Type B pancreatic cell (in vitro differentiated cells): ENCODE measurements around the gene ZNRF4. TPM values are rescaled to one million over a fixed set of nuclear protein-coding genes. Genes with fewer than 3 reads are reported as not detected.

Experiments
- DNase-seq: peaks from one replicate; pipeline ENCODE4 v3.0.0; 2021; ENCODE audit warnings: mixed read lengths; ENCODE audit not compliant: unreplicated experiment; ENCODE audit errors: extremely low spot score
- H3K27ac Mint-ChIP-seq: 2 replicates; pipeline ENCODE4 v1.8.0; 2021; ENCODE audit warnings: mild to moderate bottlenecking, mixed read lengths
- H3K27me3 Mint-ChIP-seq: 2 replicates; pipeline ENCODE4 v1.8.0; 2021; ENCODE audit warnings: mixed read lengths
- H3K36me3 Mint-ChIP-seq: 2 replicates; pipeline ENCODE4 v1.8.0; 2021; ENCODE audit warnings: mixed read lengths
- H3K4me1 Mint-ChIP-seq: one replicate; pipeline ENCODE4 v1.8.0; 2021; ENCODE audit warnings: mixed read lengths; ENCODE audit not compliant: unreplicated experiment
- H3K4me3 Mint-ChIP-seq: 2 replicates; pipeline ENCODE4 v1.8.0; 2021; ENCODE audit warnings: mild to moderate bottlenecking, mixed read lengths
- H3K9me3 Mint-ChIP-seq: 2 replicates; pipeline ENCODE4 v1.8.0; 2021; ENCODE audit warnings: mixed read lengths
- CTCF ChIP-seq: fragments of 200-600 bp; sonication (generic); conservative IDR thresholded peaks from 2 replicates; pipeline ENCODE4 v1.5.0; 2021; ENCODE audit warnings: antibody characterized with exemption, mild to moderate bottlenecking
- total RNA-seq: library from RNA; stranded (reverse); gene quantifications from 2 replicates; pipeline ENCODE4 v1.2.1, GENCODE V29; 2021; ENCODE audit warnings: low replicate concordance

ZNRF4 gene
- total RNA-seq, 1 donor from 2014 or later, result not detected

GRCh38 chr19:5456841-5457200 is 1.6 kb downstream of the ZNRF4 start:
- H3K4me1 Mint-ChIP-seq, result no peaks in the 10 kb centered on the region
- H3K36me3 Mint-ChIP-seq, result no peaks in the 10 kb centered on the region
- no peak for DNase-seq
- no peak overlapping the region for H3K27ac Mint-ChIP-seq
- H3K9me3 Mint-ChIP-seq, result no peaks in the 10 kb centered on the region
- no peaks in the 10 kb centered on the region for H3K27me3 Mint-ChIP-seq
- no peak for TF ChIP-seq CTCF
- H3K4me3 Mint-ChIP-seq, result no peak overlapping the region

- Mint-ChIP-seq H3K27me3 (no peaks in the 10 kb centered on the region), H3K4me1 (no peaks in the 10 kb centered on the region), H3K4me3 (no peak overlapping the region), H3K36me3 (no peaks in the 10 kb centered on the region), H3K9me3 (no peaks in the 10 kb centered on the region), H3K27ac (no peak overlapping the region)
- no peak for DNase-seq
- no peak for TF ChIP-seq CTCF
These were observed 2.5 kb downstream of the ZNRF4 start for GRCh38 chr19:5457709-5458108.

GRCh38 chr19:5458420-5458819 is 3.2 kb downstream of the ZNRF4 start:
- H3K27ac Mint-ChIP-seq, result no peak overlapping the region
- H3K9me3 Mint-ChIP-seq, result peaks cover 7% of the 10 kb centered on the region
- DNase-seq, result no peak
- H3K4me1 Mint-ChIP-seq, result no peaks in the 10 kb centered on the region
- peaks cover 5% of the 10 kb centered on the region for H3K27me3 Mint-ChIP-seq
- H3K4me3 Mint-ChIP-seq, result no peak overlapping the region
- no peaks in the 10 kb centered on the region for H3K36me3 Mint-ChIP-seq
- TF ChIP-seq CTCF, result no peak

GRCh38 chr19:5459360-5459759 is 4.1 kb downstream of the ZNRF4 start:
- Mint-ChIP-seq H3K27ac (no peak overlapping the region), H3K4me3 (no peak overlapping the region), H3K27me3 (peaks cover 5% of the 10 kb centered on the region), H3K4me1 (no peaks in the 10 kb centered on the region), H3K9me3 (peaks cover 7% of the 10 kb centered on the region), H3K36me3 (no peaks in the 10 kb centered on the region)
- DNase-seq, result no peak
- TF ChIP-seq CTCF, result no peak

- no peak for TF ChIP-seq CTCF
- no peak overlapping the region for H3K4me3 Mint-ChIP-seq
- no peak for DNase-seq
- H3K27ac Mint-ChIP-seq, result no peak overlapping the region
- peaks cover 7% of the 10 kb centered on the region for H3K9me3 Mint-ChIP-seq
- H3K4me1 Mint-ChIP-seq, result peaks cover 5% of the 10 kb centered on the region
- H3K27me3 Mint-ChIP-seq, result peaks cover 10% of the 10 kb centered on the region
- H3K36me3 Mint-ChIP-seq, result no peaks in the 10 kb centered on the region
These were observed 5.5 kb downstream of the ZNRF4 start for GRCh38 chr19:5460748-5461147.

- Mint-ChIP-seq H3K27me3 (peaks cover 10% of the 10 kb centered on the region), H3K4me1 (peaks cover 11% of the 10 kb centered on the region), H3K36me3 (no peaks in the 10 kb centered on the region), H3K27ac (no peak overlapping the region), H3K4me3 (no peak overlapping the region), H3K9me3 (peaks cover 7% of the 10 kb centered on the region)
- no peak for TF ChIP-seq CTCF
- DNase-seq, result no peak
These were observed 8.7 kb downstream of the ZNRF4 start for GRCh38 chr19:5463959-5464358.
